Vagina (tissue), 2 donors: Measurements from ENCODE around the gene CRBN.

Experiments used
- POLR2A ChIP-seq, 2 donors: fragments of 450-650 bp; IDR thresholded peaks; one replicate each; pipeline ENCODE4 v1.6.1; 2017; ENCODE audit warnings: antibody characterized with exemption in 2 of 2, mild to moderate bottlenecking in 2 of 2, moderate library complexity in 2 of 2
- POLR2AphosphoS5 ChIP-seq, 2 donors: sonication (generic); formaldehyde crosslinking; IDR thresholded peaks; one replicate each; pipeline ENCODE4 v1.9.0; 2017; ENCODE audit warnings: antibody characterized with exemption in 2 of 2, mild to moderate bottlenecking in 2 of 2, low read depth in 1 of 2; ENCODE audit not compliant: insufficient read depth in 1 of 2
- TF ChIP-seq, protein P1 (sequence below), 3 experiments: fragments of 450-650 bp in 2 of 3; fragments of 200-600 bp in 1 of 3; sonication (generic) in 1 of 3; IDR thresholded peaks; one replicate each; pipeline ENCODE4 v1.5.1; 2017 to 2019; ENCODE audit warnings: antibody characterized with exemption in 3 of 3, mild to moderate bottlenecking in 2 of 3, moderate library complexity in 2 of 3

DNA sequence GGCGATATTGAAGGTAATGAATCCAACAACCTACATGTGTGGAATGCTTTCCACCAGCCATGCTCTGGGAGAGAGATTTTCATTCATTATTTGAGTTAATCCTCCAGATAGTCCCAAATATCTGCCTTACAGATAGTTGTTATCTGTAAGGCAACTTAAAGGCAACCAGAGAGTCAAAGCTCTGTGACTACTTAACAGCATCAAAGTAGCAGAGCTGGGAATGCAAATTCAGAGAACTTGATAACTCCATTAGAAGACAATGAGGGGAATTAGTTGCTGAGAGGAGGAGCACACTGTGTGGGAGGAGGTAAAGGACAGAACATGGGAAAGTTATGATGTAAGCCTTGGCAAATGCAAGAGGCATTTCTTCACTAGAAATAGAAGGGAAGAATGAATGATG lies 10.5 kb upstream of the CRBN start:
- TF ChIP-seq, protein P1, sequence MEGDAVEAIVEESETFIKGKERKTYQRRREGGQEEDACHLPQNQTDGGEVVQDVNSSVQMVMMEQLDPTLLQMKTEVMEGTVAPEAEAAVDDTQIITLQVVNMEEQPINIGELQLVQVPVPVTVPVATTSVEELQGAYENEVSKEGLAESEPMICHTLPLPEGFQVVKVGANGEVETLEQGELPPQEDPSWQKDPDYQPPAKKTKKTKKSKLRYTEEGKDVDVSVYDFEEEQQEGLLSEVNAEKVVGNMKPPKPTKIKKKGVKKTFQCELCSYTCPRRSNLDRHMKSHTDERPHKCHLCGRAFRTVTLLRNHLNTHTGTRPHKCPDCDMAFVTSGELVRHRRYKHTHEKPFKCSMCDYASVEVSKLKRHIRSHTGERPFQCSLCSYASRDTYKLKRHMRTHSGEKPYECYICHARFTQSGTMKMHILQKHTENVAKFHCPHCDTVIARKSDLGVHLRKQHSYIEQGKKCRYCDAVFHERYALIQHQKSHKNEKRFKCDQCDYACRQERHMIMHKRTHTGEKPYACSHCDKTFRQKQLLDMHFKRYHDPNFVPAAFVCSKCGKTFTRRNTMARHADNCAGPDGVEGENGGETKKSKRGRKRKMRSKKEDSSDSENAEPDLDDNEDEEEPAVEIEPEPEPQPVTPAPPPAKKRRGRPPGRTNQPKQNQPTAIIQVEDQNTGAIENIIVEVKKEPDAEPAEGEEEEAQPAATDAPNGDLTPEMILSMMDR (IDR thresholded peaks at IDR 0.05), result no peak
- TF ChIP-seq POLR2AphosphoS5 (IDR thresholded peaks at IDR 0.05; ENCODE audit: insufficient read depth in 1 of 2, low read depth in 1 of 2) (no peak), POLR2A (IDR thresholded peaks at IDR 0.05) (no peak)
